GM21381 (cell line): ENCODE results near the gene GNAT3.

ENCODE experiments used
- ATAC-seq: cut with Tn5 transposase; IDR thresholded peaks from one replicate; pipeline ENCODE4 v1.9.1; 2021; ENCODE audit warnings: mild to moderate bottlenecking, moderate library complexity; ENCODE audit not compliant: unreplicated experiment

GNAT3 gene

GRCh38 chr7:80511964-80512363 lies at the start of gene GNAT3:
TSS of gene GNAT3 (minus strand) at chr7:80512064. CDS start at chr7:80511926, 138 bp downstream.
- ATAC-seq, result no peak

DNA sequence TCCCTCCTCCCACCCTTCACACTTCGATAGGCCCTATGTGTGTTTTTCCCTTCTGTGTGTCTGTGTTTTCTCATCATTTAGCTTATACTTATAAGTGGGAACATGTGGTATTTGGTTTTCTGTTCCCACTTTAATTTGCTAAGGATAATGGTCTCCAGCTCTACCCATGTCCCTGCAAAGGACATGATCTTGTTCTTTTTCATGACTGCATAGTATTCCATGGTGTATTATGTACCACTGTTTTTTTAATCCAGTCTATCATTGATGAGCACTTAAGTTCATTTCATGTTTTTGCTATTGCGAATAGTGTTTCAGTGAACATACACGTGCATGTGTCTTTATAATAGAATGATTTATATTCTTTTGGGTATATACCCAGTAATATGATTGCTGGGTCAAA lies 46.3 kb upstream of the GNAT3 start:
- ATAC-seq, result no peak

GRCh38 chr7:80552031-80552694 lies 40.3 kb upstream of the GNAT3 start:
- no peak for ATAC-seq

- no peak for ATAC-seq
Measured at GRCh38 chr7:80550005-80550404, 38.1 kb upstream of the GNAT3 start.

DNA sequence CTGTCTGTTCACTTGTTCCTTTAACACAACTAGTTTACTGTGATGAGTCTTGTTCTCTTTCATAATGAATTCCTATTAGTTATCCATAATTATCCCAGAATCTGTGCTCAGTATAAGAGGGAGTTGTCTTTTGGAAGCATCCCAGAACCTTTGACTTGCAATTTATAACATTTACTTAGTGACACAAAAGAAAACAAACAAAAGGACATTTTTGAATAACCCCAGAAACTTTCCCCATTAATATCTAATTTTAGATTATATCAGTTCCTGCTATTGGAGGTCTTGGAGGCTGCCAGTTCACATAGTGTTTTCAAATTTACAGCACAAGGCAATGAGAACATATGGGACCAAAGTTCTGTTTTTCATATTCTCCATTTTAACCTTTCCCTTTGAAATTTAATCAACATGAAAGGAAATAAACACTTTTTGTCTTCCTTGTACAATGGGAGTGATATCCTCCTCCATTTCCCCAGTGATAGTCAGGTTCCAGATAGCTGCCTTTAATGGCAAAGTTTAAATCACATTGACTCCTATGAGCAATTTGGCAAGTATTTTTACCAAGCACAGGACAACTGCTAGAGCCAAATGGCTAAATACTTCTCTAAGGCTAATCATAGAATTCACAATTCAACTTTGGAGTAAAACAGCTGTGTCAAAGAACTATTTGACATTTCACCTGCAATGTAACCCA lies 37.1 kb upstream of the GNAT3 start:
- no peak for ATAC-seq

DNA sequence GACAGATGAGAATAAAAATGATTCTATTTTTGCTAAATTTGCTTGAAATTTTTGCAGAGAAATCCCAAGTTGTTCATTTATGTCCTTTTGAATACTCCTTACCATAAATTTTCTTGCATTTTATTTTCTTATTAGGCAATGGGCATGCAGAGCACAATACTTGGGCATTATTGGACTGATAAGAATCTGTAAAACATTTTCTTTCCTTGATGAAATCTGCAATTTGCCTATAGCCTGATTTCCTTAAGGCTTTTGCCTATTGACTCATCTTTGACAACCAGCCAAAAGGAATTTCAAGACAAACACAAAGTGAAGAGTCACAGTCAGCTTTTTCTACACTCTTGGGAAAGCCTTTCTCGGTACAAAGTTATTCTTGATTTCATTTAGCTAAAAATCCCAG lies 30.5 kb upstream of the GNAT3 start:
- no peak for ATAC-seq

GRCh38 chr7:80540836-80541235 lies 29.0 kb upstream of the GNAT3 start:
- ATAC-seq, result no peak

DNA sequence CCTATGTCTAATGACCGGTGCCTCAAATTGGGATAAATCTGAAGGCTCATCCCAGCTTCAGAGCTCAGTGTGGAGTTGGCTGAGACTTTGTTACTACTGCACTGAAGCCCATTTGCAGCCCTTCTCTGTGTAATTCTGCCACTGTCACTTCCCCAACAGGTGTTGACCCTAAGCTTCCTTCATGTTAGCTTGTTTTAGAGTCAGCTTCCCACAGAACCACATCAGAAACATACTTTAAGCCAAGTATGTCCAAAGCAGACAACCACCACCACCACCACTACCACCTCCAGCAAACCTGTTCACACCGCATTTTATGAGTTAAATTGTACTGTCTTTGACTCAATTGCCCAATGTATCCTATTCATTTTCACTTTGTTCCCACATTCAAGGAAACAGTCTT lies 25.2 kb upstream of the GNAT3 start:
- no peak for ATAC-seq

DNA sequence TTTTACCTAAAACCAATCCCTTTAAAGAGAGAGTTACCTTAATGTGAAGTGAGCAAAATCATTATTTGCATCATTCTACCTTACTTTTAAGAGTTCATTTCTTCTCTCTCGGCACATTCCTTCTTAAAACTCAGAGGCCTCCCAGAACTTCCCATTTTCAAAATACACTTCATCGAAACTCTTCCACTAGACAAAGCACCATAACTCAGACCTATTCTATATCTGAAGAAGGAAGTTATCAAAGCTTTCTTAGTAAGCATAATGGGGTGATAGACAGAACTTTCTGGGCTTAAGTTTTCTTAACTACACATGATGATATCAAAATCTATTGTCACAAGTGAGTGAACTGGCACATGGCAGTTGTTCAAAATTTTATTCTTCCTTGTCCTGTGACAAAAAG lies 24.6 kb upstream of the GNAT3 start:
- no peak for ATAC-seq

GRCh38 chr7:80533287-80533686 lies 21.4 kb upstream of the GNAT3 start:
- no peak for ATAC-seq

DNA sequence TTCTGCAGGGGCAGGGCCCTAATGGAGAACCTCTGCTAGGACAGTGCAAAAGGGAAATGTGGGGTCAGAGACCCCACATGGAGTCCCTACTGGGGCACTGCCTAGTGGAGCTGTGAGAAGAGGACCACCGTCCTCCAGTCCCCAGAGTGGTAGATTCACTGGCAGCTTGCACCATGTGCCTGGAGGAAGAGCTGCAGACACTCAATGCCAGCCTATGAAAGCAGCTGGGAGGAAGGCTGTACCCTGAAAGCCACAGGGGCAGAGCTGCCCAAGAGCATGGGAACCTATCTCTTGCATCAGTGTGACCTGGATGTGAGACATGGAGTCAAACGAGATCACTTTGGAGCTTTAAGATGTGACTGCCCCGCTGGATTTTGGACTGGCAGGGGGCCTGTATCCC lies 20.3 kb upstream of the GNAT3 start:
- ATAC-seq, result no peak

DNA sequence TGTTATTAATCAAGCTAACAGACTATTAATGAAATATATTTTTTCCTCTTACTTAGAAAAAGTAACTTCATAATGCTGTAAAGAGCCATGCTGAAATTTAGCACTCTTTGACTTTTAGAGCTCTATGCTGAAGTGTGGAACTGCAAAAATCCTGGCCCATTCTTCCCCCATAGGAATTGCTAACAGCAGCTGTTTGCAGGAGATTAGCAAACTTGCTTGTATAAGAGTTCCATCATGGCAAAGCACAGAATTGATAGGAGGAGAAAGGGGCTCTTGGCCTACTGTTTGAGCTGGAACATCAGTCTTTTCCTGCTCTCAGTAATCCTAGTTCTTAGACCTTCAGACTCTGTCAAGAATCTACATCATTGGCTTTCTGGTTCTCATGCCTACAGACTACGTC lies 18.3 kb upstream of the GNAT3 start:
- no peak for ATAC-seq

GRCh38 chr7:80529362-80529761 lies 17.5 kb upstream of the GNAT3 start:
- no peak for ATAC-seq

DNA sequence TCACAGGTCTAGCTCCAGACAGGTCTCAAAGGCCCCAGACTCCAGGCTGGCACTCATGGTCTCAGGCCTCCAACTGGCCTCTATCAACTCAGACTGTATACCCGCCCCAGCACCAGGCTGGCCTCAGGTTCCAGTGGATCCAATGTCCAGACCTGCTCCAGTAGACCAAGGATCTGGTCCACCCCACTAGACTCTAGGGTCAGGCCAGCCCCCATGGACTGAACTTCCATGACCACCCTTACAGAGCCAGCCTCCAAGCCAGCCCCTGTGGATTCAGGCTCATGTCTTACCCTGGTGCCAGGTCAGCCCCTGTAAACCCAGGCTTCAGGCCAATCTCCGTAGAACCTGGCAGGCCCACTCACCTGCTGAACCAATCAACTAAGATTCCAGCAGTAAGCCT lies 16.8 kb upstream of the GNAT3 start:
- ATAC-seq, result no peak

DNA sequence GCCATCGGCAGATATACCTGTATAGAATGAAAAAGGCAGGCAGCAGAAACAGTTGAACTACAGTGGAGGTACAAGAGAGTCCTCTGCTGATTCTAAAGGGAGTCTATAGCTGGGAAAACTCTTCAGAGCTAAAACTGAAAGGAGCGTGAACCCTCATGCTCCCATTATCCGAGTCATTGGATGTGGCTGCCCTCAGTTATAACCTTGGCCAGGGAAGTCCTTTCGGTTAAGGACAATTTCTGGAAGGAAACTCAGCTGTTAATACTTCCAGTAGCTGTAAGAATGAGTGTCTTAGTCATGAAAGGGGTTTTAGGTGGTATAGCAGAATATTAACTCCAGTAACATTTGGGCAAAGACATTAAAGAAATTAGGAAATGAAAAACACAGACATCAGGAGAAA lies 14.6 kb upstream of the GNAT3 start:
- ATAC-seq, result no peak

DNA sequence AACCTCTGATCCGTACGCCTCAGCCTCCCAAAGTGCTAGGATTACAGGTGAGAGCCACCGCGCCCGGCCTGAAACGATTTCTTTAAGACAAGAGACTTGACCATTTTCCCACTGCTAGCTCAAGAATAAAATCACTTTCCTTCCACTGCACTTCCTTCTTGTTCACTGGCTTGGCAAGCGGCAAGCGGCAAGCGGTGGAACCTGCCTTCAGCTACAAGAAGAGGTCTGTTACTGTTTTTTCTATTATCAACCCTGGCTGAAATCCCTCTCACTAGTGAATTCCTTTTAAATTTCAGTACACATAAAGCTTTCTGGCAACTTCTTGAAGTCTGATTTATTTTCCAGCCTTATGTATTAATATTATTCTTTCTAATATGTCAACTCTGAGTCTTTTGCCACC lies 12.8 kb upstream of the GNAT3 start:
- no peak for ATAC-seq

GRCh38 chr7:80521809-80522208 lies 9.9 kb upstream of the GNAT3 start:
- no peak for ATAC-seq

- ATAC-seq, result no peak
Measured at GRCh38 chr7:80520199-80520598, 8.3 kb upstream of the GNAT3 start.

- ATAC-seq, result no peak
Measured at GRCh38 chr7:80517282-80517747, 5.5 kb upstream of the GNAT3 start.

GRCh38 chr7:80515298-80515697 lies 3.4 kb upstream of the GNAT3 start:
- no peak for ATAC-seq

- no peak for ATAC-seq
Measured at GRCh38 chr7:80510021-80510420, 1.8 kb downstream of the GNAT3 start.

DNA sequence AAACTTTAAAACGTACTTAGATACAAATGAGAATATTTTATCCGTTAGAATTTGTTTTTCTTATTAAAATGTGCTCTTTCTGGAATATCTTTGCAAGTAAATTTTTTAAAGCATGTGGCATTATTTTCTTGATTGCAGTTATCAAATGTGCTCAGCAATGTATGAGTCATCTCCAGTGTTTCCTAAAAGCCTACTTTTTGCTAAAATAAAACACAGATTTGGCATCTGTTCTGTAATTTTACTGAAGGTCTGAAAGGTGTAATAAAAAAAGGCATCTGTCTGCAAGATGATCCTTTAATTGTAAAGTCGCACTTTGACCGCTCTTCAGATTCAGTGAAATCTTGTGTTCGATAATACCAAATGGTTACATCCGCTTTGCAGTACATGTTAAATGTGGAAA lies 3.4 kb downstream of the GNAT3 start:
- no peak for ATAC-seq
